Uterus (tissue), 4 donors: ENCODE data around the gene NAT10. TPM values are rescaled to one million over a fixed set of nuclear protein-coding genes. Genes with fewer than 3 reads are reported as not detected.

Source experiments
- DNase-seq, 2 donors: peaks; one replicate each; pipeline ENCODE4 v3.0.0-alpha.2; 2019 to 2020
- H3K27ac ChIP-seq, 2 donors: fragments of 200-600 bp; sonication (generic); 1 replicate in 1 of 2; 2 replicates in 1 of 2; pipeline ENCODE4 v1.5.1; 2016 to 2018
- H3K27me3 ChIP-seq, 2 donors: fragments of 200-600 bp; sonication (generic); one replicate each; pipeline ENCODE4 v1.5.1; 2018 to 2019; ENCODE audit warnings: control low read depth in 1 of 2
- H3K36me3 ChIP-seq, 2 donors: fragments of 200-600 bp; sonication (generic); one replicate each; pipeline ENCODE4 v1.5.1; 2019; ENCODE audit warnings: control low read depth in 1 of 2
- H3K4me1 ChIP-seq, 2 donors: fragments of 200-600 bp; sonication (generic); one replicate each; pipeline ENCODE4 v1.5.1; 2018 to 2019; ENCODE audit warnings: control low read depth in 1 of 2
- H3K4me3 ChIP-seq, 2 donors: fragments of 200-600 bp; sonication (generic); 1 replicate in 1 of 2; 2 replicates in 1 of 2; pipeline ENCODE4 v1.5.1; 2018 to 2019; ENCODE audit warnings: mild to moderate bottlenecking in 1 of 2
- H3K9me3 ChIP-seq, 2 donors: fragments of 200-600 bp; sonication (generic); one replicate each; pipeline ENCODE4 v1.5.1; 2019; ENCODE audit warnings: control low read depth in 1 of 2
- CTCF ChIP-seq, 4 experiments: fragments of 200-600 bp in 2 of 4; fragments of 450-650 bp in 2 of 4; sonication (generic) in 2 of 4; IDR thresholded peaks; one replicate each; pipeline ENCODE4 v1.5.1; 2016 to 2019; ENCODE audit warnings: antibody characterized with exemption in 4 of 4, mild to moderate bottlenecking in 2 of 4, moderate library complexity in 1 of 4
- POLR2A ChIP-seq, 2 donors: fragments of 450-650 bp; IDR thresholded peaks; one replicate each; pipeline ENCODE4 v1.6.1; 2016; ENCODE audit warnings: antibody characterized with exemption in 2 of 2, mild to moderate bottlenecking in 1 of 2, moderate library complexity in 1 of 2
- intact Hi-C: fragments of 100-400 bp; cut with DNase I; formaldehyde crosslinking; loops from one replicate; pipeline ENCODE4 v1.15.1; 2023; ENCODE audit warnings: low total_unique reads
- total RNA-seq, 4 donors: library from RNA; depleted of rRNA in 3 of 4; stranded (reverse); fragments of >200 nt in 3 of 4; gene quantifications; one replicate each; pipeline versions ENCODE4 v1.1.0 to v1.2.4, GENCODE V29; 2014 to 2023
- donor health status: DM: yes; HTN: yes; CAD: no.

Gene NAT10
- total RNA-seq, 4 donors from 2014 or later, result 18.5 to 54.0 (median 22.9) TPM

- Histone ChIP-seq H3K36me3 (no peaks in the 10 kb centered on the region), H3K4me1 (no peaks in the 10 kb centered on the region), H3K4me3 (no peak overlapping the region), H3K27me3 (no peaks in the 10 kb centered on the region), H3K27ac (no peak overlapping the region), H3K9me3 (no peaks in the 10 kb centered on the region)
- intact Hi-C loops, result no loop called here
- TF ChIP-seq CTCF (IDR thresholded peaks at IDR 0.05) (no peak), POLR2A (IDR thresholded peaks at IDR 0.05) (no peak)
- no peak for DNase-seq
These were observed 80.8 kb downstream of the NAT10 start for GRCh38 chr11:34185926-34186841.

GRCh38 chr11:34188181-34188580 is 82.8 kb downstream of the NAT10 start:
- TF ChIP-seq CTCF (IDR thresholded peaks at IDR 0.05) (no peak), POLR2A (IDR thresholded peaks at IDR 0.05) (no peak)
- DNase-seq, result no peak
- Histone ChIP-seq H3K4me1 (no peaks in the 10 kb centered on the region), H3K9me3 (no peaks in the 10 kb centered on the region), H3K4me3 (no peak overlapping the region), H3K36me3 (no peaks in the 10 kb centered on the region), H3K27me3 (no peaks in the 10 kb centered on the region), H3K27ac (no peak overlapping the region)
- intact Hi-C loops, result no loop called here

- no peak for DNase-seq
- no peaks in the 10 kb centered on the region for H3K27me3 ChIP-seq
- TF ChIP-seq CTCF (IDR thresholded peaks at IDR 0.05) (no peak), POLR2A (IDR thresholded peaks at IDR 0.05) (no peak)
- no peak overlapping the region for H3K4me3 ChIP-seq
- H3K27ac ChIP-seq, result no peak overlapping the region
- H3K9me3 ChIP-seq, result no peaks in the 10 kb centered on the region
- H3K4me1 ChIP-seq, result no peaks in the 10 kb centered on the region
- intact Hi-C loops, result no loop called here
- no peaks in the 10 kb centered on the region for H3K36me3 ChIP-seq
These were observed 83.8 kb downstream of the NAT10 start for GRCh38 chr11:34189191-34189590.

- Histone ChIP-seq H3K9me3 (no peaks in the 10 kb centered on the region), H3K36me3 (no peaks in the 10 kb centered on the region), H3K4me3 (no peak overlapping the region), H3K27me3 (no peaks in the 10 kb centered on the region), H3K27ac (no peak overlapping the region), H3K4me1 (no peaks in the 10 kb centered on the region)
- no peak for DNase-seq
- TF ChIP-seq CTCF (IDR thresholded peaks at IDR 0.05) (no peak), POLR2A (IDR thresholded peaks at IDR 0.05) (no peak)
- intact Hi-C loops, result no loop called here
These were observed 85.0 kb downstream of the NAT10 start for GRCh38 chr11:34190192-34191139.
